Retina (tissue), 1 donor: ENCODE measurements around the gene TGM3.

Experiments
- DNase-seq: peaks from one replicate; pipeline ENCODE4 v3.0.0-alpha.2; 2016

TGM3 gene

GRCh38 chr20:2285613-2286012 lies 10.2 kb upstream of the TGM3 start:
- no peak for DNase-seq

- DNase-seq = no peak
Measured at GRCh38 chr20:2287504-2287903, 8.3 kb upstream of the TGM3 start.

- no peak for DNase-seq
Measured at GRCh38 chr20:2289475-2289874, 6.3 kb upstream of the TGM3 start.

GRCh38 chr20:2290486-2290885 lies 5.3 kb upstream of the TGM3 start:
- no peak for DNase-seq

DNA sequence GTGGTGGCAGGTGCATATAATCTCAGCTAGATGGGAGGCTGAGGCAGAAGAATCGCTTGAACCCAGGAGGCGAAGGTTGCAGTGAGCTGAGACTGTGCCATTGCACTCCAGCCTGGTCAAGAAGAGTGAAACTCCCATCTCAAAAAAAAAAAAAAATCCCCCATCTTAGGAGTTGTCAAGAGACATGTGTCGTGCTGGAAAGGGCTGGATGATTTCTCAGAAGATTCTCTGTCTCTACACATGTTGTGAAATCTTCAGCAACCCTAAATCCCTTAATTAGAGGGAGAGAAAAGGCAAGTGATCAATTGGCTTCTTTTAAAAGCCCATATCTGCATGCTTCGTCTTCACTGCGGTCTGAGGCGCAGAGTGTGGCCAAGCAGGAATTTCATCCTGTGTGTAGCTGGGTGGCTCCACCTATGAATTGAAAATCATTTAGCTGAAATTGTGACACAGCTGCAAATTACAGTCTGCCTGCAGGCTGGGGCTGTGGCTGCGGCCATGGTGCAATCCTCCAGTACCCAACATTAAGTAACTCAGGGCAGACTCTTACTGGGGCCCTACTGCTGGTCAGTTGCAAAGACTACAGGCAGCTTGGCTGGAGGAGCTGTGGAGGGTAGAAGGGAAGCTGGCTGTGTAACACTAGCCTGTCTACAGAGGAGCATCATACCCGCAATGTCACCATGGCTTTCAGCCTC lies 3.2 kb upstream of the TGM3 start:
- no peak for DNase-seq

DNA sequence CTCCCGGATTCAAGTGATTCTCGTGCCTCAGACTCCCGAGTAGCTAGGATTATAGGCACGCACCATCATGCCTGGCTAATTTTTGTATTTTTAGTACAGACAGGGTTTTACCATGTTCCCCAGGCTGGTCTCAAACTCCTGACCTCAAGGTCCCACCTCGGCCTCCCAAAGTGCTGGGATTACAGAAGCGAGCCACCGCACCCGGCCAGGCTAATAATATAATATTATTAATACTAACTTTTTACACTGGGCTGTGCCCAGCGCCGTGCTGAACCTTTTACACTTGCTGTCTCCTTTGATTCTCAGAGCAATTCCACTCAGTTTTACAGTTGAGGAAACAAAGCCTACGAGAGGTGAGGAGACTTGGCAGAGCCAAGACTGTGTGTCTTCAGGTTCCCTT lies 2.3 kb upstream of the TGM3 start:
- no peak for DNase-seq

DNA sequence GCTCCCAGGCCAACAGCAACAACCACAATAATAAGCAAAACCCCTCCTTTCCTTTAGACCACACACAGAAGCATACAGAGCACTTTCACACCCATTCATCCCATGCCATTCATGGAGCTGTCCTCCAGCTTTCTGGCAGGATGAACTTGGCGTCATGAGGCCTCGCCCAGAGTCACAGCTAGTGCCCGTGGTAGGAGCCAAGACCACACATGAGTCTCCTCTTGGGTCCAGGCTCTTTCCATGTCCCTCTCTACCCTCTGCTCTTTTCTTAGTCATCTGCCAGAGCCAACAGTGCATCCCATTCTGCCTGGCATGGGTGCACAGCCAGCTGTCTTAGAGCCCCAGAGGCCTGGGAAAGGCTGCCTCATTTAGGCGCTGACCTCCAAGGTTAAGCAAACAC lies 1.8 kb upstream of the TGM3 start:
- no peak for DNase-seq

- DNase-seq = no peak
Measured at GRCh38 chr20:2295286-2295685, 515 bp upstream of the TGM3 start.

DNA sequence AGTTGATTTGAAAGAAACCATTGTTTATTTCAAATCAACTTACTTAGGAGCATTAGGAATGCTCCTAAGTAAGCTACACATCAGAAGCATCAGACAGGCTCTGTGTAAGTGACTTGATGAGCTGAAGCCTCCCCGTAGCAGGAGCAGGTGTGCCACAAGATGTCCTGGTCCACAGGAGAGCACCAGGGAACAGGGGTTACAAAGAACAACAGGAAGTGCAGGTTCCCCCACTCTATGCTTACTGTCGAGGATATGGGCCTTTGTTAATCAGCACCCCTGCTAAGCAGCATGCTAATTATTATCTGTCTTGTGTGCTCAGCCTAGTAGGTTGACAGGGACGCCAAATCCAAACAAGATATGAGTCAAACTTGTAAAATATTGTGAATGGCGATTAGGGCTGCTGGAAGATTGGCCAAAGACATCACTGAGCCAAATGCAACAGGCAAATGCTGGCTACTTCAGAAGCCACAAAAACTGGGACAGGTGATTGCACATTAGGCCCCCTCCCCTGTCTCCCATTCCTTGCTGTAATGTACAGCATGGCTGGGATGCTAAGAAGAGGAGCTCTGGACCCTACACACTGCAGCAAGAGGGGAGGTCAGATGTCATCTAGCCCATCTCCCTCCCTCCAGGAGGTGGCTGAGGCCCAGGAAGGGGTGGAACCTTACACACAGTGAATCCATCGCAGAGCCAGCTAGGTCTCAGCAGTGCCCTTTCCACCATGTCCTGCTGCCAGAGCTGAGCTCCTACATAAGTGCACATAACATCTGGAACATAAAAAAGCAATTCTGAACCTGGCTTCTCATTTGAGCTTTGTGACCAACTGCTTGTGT lies 939 bp downstream of the TGM3 start:
- DNase-seq = no peak

GRCh38 chr20:2297357-2297728 lies 1.5 kb downstream of the TGM3 start:
- DNase-seq = no peak

DNA sequence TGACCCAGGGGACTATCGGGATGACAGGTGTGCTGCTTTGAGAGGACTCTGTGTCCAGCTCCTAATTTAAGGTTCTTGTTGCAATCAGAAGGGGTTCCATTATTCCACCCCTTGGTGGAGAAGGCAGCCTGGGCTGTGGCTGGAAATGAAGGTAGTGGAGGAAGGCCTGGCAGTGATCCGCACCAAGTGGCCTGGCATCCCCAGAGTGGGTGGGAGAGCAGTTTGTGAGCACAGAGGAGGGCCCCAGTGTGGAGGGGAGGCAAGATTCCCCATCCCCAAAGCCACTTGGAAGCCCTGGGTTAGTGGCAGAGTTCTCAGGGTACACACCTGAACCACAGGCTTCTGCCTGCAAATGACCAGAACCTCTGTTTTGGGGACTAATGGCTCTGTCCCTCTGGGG lies 2.3 kb downstream of the TGM3 start:
- DNase-seq = no peak

DNA sequence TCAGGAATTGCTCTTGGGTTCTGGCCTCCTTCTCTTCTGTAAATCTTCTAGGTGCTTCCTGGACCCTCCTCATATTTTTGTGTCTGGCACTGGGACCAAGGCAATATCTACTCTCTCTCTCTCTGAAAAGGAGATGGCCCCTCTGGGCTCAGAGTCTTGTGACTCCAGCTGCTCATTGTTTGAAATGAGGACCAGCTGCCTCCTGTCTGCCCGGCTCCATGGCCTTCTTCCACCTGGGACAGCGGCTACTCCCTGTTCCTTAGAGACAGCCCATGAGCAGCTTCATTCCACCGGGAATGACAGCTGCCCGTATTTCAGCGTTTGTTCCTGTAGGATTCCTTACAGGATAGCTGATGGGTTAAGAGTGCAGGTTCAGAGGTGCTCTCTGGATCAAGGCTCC lies 2.9 kb downstream of the TGM3 start:
- DNase-seq = no peak

DNA sequence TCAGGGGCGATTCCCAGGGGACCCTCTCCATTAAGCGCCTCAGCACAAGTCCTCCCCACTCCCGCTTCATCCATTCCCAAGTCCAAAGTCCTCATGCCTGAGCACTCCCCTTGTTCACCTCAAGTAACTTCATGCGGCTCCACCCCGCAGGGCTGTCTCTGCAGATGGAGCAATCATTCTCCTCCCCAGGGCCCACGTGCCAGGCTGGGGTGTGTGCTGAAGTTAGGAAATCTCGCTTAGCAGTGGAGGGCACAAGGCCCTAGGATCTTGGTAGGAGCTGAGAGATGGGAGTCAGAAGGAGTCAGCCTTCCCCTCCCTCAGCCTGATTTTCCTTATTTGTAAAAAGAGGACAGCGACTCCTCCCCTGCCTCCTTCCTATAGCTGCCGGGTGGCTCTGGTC lies 3.5 kb downstream of the TGM3 start:
- DNase-seq = no peak

GRCh38 chr20:2300002-2300401 lies 4.2 kb downstream of the TGM3 start:
- no peak for DNase-seq

DNA sequence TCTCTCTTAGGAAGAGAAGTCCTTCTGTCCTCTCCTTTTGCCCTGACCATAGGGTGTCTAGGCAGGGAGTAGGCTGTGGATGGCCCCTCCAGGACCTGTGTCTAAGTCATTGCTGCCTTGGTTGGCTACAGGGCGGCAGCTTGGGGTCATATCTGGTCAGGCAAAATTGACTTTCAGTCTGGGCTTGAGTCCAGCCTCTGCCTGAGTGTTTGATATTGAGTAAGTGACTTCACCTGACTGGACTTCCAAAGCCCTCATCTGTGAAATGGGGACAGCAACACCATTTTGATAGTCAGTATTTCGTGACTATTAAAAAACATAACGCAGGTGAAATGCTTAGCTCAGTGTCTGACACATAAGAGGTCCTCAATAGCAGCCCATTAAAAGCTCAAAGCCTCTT lies 4.6 kb downstream of the TGM3 start:
- no peak for DNase-seq

- no peak for DNase-seq
Measured at GRCh38 chr20:2301164-2301622, 5.4 kb downstream of the TGM3 start.

DNA sequence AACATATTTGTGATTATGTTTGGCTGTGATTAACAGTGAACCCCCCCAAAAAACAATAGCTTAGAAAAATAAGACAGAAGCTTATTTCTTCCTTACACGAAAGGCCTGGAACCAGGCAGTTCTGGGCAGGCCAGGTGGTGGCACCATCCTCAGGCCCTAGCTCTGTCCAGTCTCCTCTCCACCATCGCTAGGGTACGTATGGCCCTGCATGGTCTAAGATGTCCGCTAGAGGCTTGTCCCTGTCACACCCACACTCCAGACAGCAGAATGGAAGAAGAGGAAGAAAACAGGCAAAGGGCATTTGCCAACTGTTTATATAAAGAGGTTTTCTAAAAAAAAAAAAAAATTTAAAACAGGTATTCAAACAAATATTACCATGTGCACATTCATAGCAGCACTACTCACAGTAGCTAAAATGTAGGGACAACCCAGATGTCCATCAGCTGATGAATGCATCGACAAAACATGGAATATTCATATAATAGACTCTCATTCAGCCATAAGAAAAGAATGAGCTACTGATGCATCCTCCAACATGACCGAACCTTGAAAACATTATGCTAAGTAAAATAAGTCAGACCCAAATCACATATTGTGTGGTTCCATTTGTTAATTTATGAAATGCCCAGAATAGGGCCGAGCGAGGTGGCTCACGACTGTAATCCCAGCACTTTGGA lies 6.7 kb downstream of the TGM3 start:
- DNase-seq = no peak

DNA sequence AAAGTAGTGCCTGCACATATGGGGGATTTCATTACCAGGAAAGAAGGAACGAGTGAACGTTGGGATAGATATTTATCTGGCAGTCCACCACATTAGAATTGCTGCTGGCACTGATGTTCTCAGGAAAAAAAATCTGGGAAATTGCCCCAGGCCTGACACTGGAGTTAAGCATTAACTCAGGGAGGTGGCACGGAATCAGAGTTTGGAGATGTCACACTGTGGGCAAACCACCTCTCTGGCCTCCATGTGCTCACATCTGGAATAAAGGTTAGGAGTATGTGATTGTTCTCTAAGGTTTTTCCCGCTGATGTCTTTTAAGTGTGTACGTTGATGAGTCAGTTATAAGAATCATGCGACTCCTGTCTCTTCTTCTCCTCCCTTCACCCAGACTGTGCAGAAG lies 7.9 kb downstream of the TGM3 start:
- no peak for DNase-seq

GRCh38 chr20:2304180-2304579 lies 8.4 kb downstream of the TGM3 start:
- DNase-seq = no peak

- DNase-seq = no peak
Measured at GRCh38 chr20:2305029-2305428, 9.2 kb downstream of the TGM3 start.

- DNase-seq = no peak
Measured at GRCh38 chr20:2305479-2305878, 9.7 kb downstream of the TGM3 start.

DNA sequence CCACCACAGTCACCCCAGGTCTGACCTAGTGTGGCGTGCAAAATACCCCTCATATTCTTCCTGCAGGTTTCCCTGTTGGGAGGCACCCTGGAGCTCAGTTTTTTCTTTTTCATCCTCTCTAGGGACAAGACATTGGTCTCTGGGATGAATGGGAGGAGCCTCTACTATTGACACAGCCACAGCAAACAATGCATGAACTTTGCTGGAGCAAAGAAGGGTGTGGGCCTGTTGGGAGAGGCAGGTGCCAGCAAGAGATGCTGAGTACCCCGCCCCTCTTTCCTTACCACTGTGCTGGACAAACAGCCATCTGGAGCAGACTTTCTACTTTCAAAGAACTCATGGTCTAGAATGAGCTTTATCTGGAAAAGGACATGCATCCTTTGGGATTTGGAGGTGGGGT lies 10.1 kb downstream of the TGM3 start:
- no peak for DNase-seq

DNA sequence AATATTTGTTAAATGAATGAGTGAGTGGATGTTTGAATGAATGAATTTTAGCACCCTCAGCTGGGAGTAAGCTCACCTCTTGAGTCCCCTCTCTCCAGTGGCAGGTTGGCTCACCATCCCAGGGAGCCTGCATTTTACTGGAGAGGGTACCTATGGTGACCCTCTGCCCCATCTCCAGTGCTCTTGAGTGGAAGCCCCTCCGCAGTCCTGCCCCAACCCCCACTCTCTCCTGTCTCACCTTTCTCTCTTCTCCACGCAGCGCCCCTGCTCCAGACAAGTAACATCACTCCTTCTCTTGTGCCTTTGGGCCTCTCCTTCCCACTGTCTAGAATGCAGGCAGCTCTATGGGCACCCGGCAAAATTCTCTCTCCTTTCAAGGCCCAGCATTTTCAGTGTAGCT lies 11.3 kb downstream of the TGM3 start:
- no peak for DNase-seq

DNA sequence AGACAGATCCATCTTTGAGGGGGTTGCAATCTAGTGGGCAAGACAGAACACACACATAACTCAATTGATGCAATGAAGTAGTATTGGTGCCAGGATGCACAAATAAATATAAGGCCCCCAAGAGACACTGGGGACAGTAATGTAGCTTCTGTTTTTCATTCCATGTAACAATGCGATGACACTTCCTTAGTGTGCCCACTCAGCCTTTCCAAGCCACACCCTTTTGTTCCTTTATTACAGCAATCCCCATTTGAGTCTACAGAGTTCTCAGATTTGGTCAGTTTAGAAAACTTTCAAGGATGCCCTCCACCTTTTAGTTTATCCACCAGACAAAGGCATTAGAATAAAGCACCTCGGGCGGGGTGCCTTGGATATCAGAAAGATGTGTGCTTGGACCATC lies 15.5 kb downstream of the TGM3 start:
- no peak for DNase-seq
